Cardiac septum (tissue), 1 donor: ENCODE measurements around the gene FARS2. TPM values are rescaled to one million over a fixed set of nuclear protein-coding genes. Genes with fewer than 3 reads are reported as not detected.

Source experiments
- DNase-seq: peaks from one replicate; pipeline ENCODE4 v3.0.0-alpha.2; 2020; ENCODE audit warnings: low spot score
- intact Hi-C: fragments of 100-400 bp; cut with DNase I; formaldehyde crosslinking; loops from one replicate; pipeline ENCODE4 v1.14.0; 2022
- total RNA-seq: library from RNA; stranded (reverse); fragmentation: NEBNext Ultra II Directional; extraction: Animal tissue kit (Norgen Biotek cat#: 25700); gene quantifications from one replicate; pipeline ENCODE4 v1.2.1, GENCODE V29; 2021
- donor health status: DM: no; HTN: no; CAD: no.

FARS2 gene
- total RNA-seq, 1 donor from 2014 or later: 13.3 TPM

GRCh38 chr6:5247201-5247600, 14.1 kb upstream of the FARS2 start:
- no peak for DNase-seq
- intact Hi-C loops: no loop called here

GRCh38 chr6:5248302-5249098, 12.8 kb upstream of the FARS2 start:
- intact Hi-C loops: no loop called here
- no peak for DNase-seq

GRCh38 chr6:5249451-5250122, 11.7 kb upstream of the FARS2 start:
- intact Hi-C loops: no loop called here
- no peak for DNase-seq

- intact Hi-C loops: no loop called here
- DNase-seq: no peak
Measured at GRCh38 chr6:5250451-5250850, 10.9 kb upstream of the FARS2 start.

- no peak for DNase-seq
- intact Hi-C loops: no loop called here
Measured at GRCh38 chr6:5250911-5251310, 10.4 kb upstream of the FARS2 start.

GRCh38 chr6:5256952-5257351, 4.4 kb upstream of the FARS2 start:
- intact Hi-C loops: no loop called here
- DNase-seq: no peak

- intact Hi-C loops: no loop called here
- no peak for DNase-seq
Measured at GRCh38 chr6:5257400-5257799, 3.9 kb upstream of the FARS2 start.

- intact Hi-C loops: no loop called here
- DNase-seq: no peak
Measured at GRCh38 chr6:5259428-5259827, 1.9 kb upstream of the FARS2 start.

GRCh38 chr6:5260111-5260620, 1.1 kb upstream of the FARS2 start:
- intact Hi-C loops: loop anchor here (2.0 kb wide), 1 partner anchor 45 kb away; no protein-coding TSS in a partner anchor
- no peak for DNase-seq

GRCh38 chr6:5261545-5262109, 314 bp downstream of the FARS2 start:
- intact Hi-C loops: loop anchor here (2.0 kb wide), 1 partner anchor 47 kb away; no protein-coding TSS in a partner anchor
- DNase-seq: no peak

- intact Hi-C loops: no loop called here
Measured at GRCh38 chr6:5266423-5266822, 5.1 kb downstream of the FARS2 start.

GRCh38 chr6:5270093-5270680, 8.9 kb downstream of the FARS2 start:
- intact Hi-C loops: no loop called here
- DNase-seq: no peak

More at GRCh38 chr6:5266423-5266822, 5.1 kb downstream of the FARS2 start:
- no peak for DNase-seq

- intact Hi-C loops: no loop called here
- no peak for DNase-seq
Measured at GRCh38 chr6:5271926-5272325, 10.6 kb downstream of the FARS2 start.

GRCh38 chr6:5274231-5274630, 12.9 kb downstream of the FARS2 start:
- intact Hi-C loops: no loop called here
- DNase-seq: no peak

GRCh38 chr6:5275497-5275896, 14.2 kb downstream of the FARS2 start:
- intact Hi-C loops: no loop called here
- no peak for DNase-seq

GRCh38 chr6:5276581-5276980, 15.3 kb downstream of the FARS2 start:
- intact Hi-C loops: no loop called here
- no peak for DNase-seq

GRCh38 chr6:5277589-5277988, 16.3 kb downstream of the FARS2 start:
- DNase-seq: no peak
- intact Hi-C loops: no loop called here

- no peak for DNase-seq
- intact Hi-C loops: no loop called here
Measured at GRCh38 chr6:5278047-5278446, 16.7 kb downstream of the FARS2 start.

GRCh38 chr6:5278565-5279120, 17.3 kb downstream of the FARS2 start:
- intact Hi-C loops: no loop called here
- DNase-seq: no peak

- no peak for DNase-seq
- intact Hi-C loops: no loop called here
Measured at GRCh38 chr6:5279891-5280338, 18.6 kb downstream of the FARS2 start.
